ENCODE data around the gene MAFF.

MAFF gene

GRCh38 chr22:38250643-38251340 lies 49.0 kb downstream of the MAFF start:
- no peak for DNase-seq

GRCh38 chr22:38251341-38251692 lies 49.5 kb downstream of the MAFF start:
- DNase-seq = no peak

GRCh38 chr22:38255697-38256096 lies 53.9 kb downstream of the MAFF start:
- no peak for DNase-seq

GRCh38 chr22:38257181-38257580 lies 55.4 kb downstream of the MAFF start:
- no peak for DNase-seq

GRCh38 chr22:38257650-38258250 lies 56.0 kb downstream of the MAFF start:
- DNase-seq = peak; percentile 60 to 79

GRCh38 chr22:38258895-38259294 lies 57.1 kb downstream of the MAFF start:
- DNase-seq = no peak

- no peak for DNase-seq
These were observed 57.6 kb downstream of the MAFF start for GRCh38 chr22:38259370-38259769.

GRCh38 chr22:38260761-38261681 lies 59.2 kb downstream of the MAFF start:
- DNase-seq = no peak

GRCh38 chr22:38262051-38262795 lies 60.4 kb downstream of the MAFF start:
- DNase-seq = no peak

GRCh38 chr22:38264322-38264843 lies 62.6 kb downstream of the MAFF start:
- DNase-seq = no peak
